ENCODE measurements around the gene IFITM1.
A peak's percentile ranks its signal among the peaks of the same experiment; 100 is the strongest.

IFITM1 gene

GRCh38 chr11:313787-314553 lies at the start of gene IFITM1:
TSS of gene IFITM1 (plus strand) at chr11:314040. CDS start at chr11:314171, 131 bp downstream.
- DNase-seq, result no peak

- no peak for DNase-seq
Measured at GRCh38 chr11:266676-267439, 47.0 kb upstream of the IFITM1 start.

GRCh38 chr11:267491-267994 lies 46.3 kb upstream of the IFITM1 start:
- no peak for DNase-seq

GRCh38 chr11:268716-269145 lies 45.1 kb upstream of the IFITM1 start:
- DNase-seq, result peak; percentile 11

- DNase-seq, result no peak
Measured at GRCh38 chr11:269146-269890, 44.5 kb upstream of the IFITM1 start.

- no peak for DNase-seq
Measured at GRCh38 chr11:270451-271318, 43.2 kb upstream of the IFITM1 start.

- DNase-seq, result no peak
Measured at GRCh38 chr11:271319-271715, 42.5 kb upstream of the IFITM1 start.

- no peak for DNase-seq
Measured at GRCh38 chr11:272195-272930, 41.5 kb upstream of the IFITM1 start.

GRCh38 chr11:272931-273198 lies 41.0 kb upstream of the IFITM1 start:
- no peak for DNase-seq

- no peak for DNase-seq
Measured at GRCh38 chr11:276219-276618, 37.6 kb upstream of the IFITM1 start.

- no peak for DNase-seq
Measured at GRCh38 chr11:278001-278951, 35.6 kb upstream of the IFITM1 start, which contains the start of gene NLRP6. TSS of gene NLRP6 (plus strand) at chr11:278407. CDS start at chr11:278570, 163 bp downstream.

GRCh38 chr11:279040-279965 lies 34.5 kb upstream of the IFITM1 start:
- no peak for DNase-seq

GRCh38 chr11:279966-280705 lies 33.7 kb upstream of the IFITM1 start:
- DNase-seq, result no peak

GRCh38 chr11:280706-281485 lies 32.9 kb upstream of the IFITM1 start:
- no peak for DNase-seq

GRCh38 chr11:281486-282161 lies 32.2 kb upstream of the IFITM1 start:
- DNase-seq, result no peak

GRCh38 chr11:282171-282570 lies 31.7 kb upstream of the IFITM1 start:
- no peak for DNase-seq
